BJ (cell line): ENCODE results near the gene GPATCH3. TPM values are rescaled to one million over a fixed set of nuclear protein-coding genes. Genes with fewer than 3 reads are reported as not detected.

Experiments used
- CTCF ChIA-PET: fragments of 350-600 bp; formaldehyde crosslinking; extraction: SDS; loops from one replicate; lab custom pipeline; 2021; ENCODE audit warnings: antibody characterized with exemption, inconsistent platforms; lab: Yijun Ruan, JAX
- POLR2A ChIA-PET: fragments of 300-600 bp; sonication (Branson Sonifier 250); formaldehyde crosslinking; extraction: SDS; loops from one replicate; lab custom pipeline; 2021; ENCODE audit warnings: antibody characterized with exemption; lab: Charles Lee
- DNase-seq: peaks from one replicate; pipeline ENCODE4 v3.0.0-alpha.2; 2011; ENCODE audit warnings: low read depth
- H3K27me3 ChIP-seq: 2 replicates; pipeline ENCODE4 v1.6.0; 2011; ENCODE audit warnings: low read length; ENCODE audit not compliant: control insufficient read depth, insufficient read depth
- H3K36me3 ChIP-seq: 2 replicates; pipeline ENCODE4 v1.5.1; 2011; ENCODE audit warnings: low read length; ENCODE audit not compliant: control insufficient read depth, insufficient read depth
- H3K4me3 ChIP-seq: 2 replicates; pipeline ENCODE4 v1.5.1; 2011; ENCODE audit warnings: low read depth, mild to moderate bottlenecking, control low read depth, low read length
- polyA plus RNA-seq: library from polyadenylated mRNA; depleted of rRNA; stranded (reverse); fragments of >200 nt; gene quantifications from 2 replicates; pipeline ENCODE4 v1.2.3, GENCODE V29; 2011
- TF ChIP-seq, protein P1 (sequence below): IDR thresholded peaks from 2 replicates; pipeline ENCODE4 v1.5.1; 2011; ENCODE audit warnings: low read depth, mild to moderate bottlenecking, control low read depth, inconsistent platforms, low read length, moderate library complexity; ENCODE audit not compliant: insufficient read depth

GPATCH3 gene
- polyA plus RNA-seq, 1 experiment: 12.2 TPM

GRCh38 chr1:26945728-26946127, 45.5 kb upstream of the GPATCH3 start:
- CTCF ChIA-PET: no interaction called here
- POLR2A ChIA-PET: no interaction called here
- TF ChIP-seq, protein P1, sequence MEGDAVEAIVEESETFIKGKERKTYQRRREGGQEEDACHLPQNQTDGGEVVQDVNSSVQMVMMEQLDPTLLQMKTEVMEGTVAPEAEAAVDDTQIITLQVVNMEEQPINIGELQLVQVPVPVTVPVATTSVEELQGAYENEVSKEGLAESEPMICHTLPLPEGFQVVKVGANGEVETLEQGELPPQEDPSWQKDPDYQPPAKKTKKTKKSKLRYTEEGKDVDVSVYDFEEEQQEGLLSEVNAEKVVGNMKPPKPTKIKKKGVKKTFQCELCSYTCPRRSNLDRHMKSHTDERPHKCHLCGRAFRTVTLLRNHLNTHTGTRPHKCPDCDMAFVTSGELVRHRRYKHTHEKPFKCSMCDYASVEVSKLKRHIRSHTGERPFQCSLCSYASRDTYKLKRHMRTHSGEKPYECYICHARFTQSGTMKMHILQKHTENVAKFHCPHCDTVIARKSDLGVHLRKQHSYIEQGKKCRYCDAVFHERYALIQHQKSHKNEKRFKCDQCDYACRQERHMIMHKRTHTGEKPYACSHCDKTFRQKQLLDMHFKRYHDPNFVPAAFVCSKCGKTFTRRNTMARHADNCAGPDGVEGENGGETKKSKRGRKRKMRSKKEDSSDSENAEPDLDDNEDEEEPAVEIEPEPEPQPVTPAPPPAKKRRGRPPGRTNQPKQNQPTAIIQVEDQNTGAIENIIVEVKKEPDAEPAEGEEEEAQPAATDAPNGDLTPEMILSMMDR: no peak
- H3K36me3 ChIP-seq: peaks cover 28% of the 10 kb centered on the region
- H3K27me3 ChIP-seq: no peaks in the 10 kb centered on the region
- H3K4me3 ChIP-seq: no peak overlapping the region
- DNase-seq: no peak

DNA sequence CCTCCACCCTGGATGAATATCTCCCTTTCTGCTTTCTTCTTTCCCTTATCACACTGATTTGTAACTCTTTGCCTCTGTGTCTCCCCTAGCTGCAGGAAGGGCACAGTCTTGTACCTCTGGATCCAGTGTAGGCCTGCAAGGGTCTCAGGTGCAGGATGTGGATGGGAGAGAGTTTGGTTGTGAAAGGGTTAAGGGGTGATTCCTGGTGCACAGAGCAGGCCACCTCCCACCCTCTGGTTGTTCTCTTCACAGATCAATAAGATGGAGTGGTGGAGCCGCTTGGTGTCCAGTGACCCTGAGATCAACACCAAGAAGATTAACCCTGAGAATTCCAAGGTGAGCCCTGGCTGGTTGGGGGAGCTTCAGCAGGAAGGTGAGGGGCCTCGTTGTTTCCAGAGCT, 44.9 kb upstream of the GPATCH3 start:
- ChIA-PET CTCF (no interaction called here), POLR2A (no interaction called here)
- no peaks in the 10 kb centered on the region for H3K27me3 ChIP-seq
- TF ChIP-seq, protein P1: no peak
- H3K4me3 ChIP-seq: no peak overlapping the region
- peaks cover 28% of the 10 kb centered on the region for H3K36me3 ChIP-seq
- DNase-seq: no peak

- CTCF ChIA-PET: interaction anchor here (1.1 to 1.2 kb wide), 2 partner anchors 16 to 55 kb away, joined by 3 read pairs; no protein-coding TSS in a partner anchor
- no peak overlapping the region for H3K4me3 ChIP-seq
- POLR2A ChIA-PET: interaction anchor here (0.5 kb wide), 1 partner anchor 300 kb away, joined by 7 read pairs; no protein-coding TSS in a partner anchor
- TF ChIP-seq, protein P1: no peak
- no peak for DNase-seq
- H3K27me3 ChIP-seq: no peaks in the 10 kb centered on the region
- H3K36me3 ChIP-seq: peaks cover 30% of the 10 kb centered on the region
Observed at GRCh38 chr1:26942656-26943055, 42.4 kb upstream of the GPATCH3 start.

GRCh38 chr1:26941311-26941710, 41.0 kb upstream of the GPATCH3 start:
- TF ChIP-seq, protein P1: no peak
- no peaks in the 10 kb centered on the region for H3K27me3 ChIP-seq
- ChIA-PET CTCF (interaction anchor here (1.1 kb wide), 1 partner anchor 20 kb away, joined by 3 read pairs; no protein-coding TSS in a partner anchor), POLR2A (no interaction called here)
- no peak for DNase-seq
- H3K36me3 ChIP-seq: peaks cover 32% of the 10 kb centered on the region
- no peak overlapping the region for H3K4me3 ChIP-seq

DNA sequence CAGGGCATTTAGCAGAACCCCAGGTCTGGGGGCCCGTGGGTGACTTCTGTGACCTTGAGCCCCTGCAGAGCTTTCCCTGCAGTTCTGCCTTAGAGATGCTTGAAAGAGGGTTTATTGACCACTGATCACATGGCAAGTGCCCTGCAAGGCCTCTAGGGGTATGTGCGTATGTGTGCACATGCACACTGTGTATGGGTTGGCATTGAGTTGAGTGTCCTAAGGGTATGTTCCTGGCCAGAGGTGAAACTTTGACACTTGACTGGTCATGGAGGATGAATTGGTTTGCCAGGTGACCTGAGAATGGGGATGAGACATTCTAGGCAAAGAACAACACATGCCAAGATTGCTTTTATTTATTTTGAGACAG, 38.4 kb upstream of the GPATCH3 start:
- ChIA-PET POLR2A (no interaction called here), CTCF (no interaction called here)
- H3K27me3 ChIP-seq: no peaks in the 10 kb centered on the region
- TF ChIP-seq, protein P1: no peak
- DNase-seq: no peak
- no peak overlapping the region for H3K4me3 ChIP-seq
- peaks cover 21% of the 10 kb centered on the region for H3K36me3 ChIP-seq
